Measurements from ENCODE around the gene CALR. TPM values are rescaled to one million over a fixed set of nuclear protein-coding genes. Genes with fewer than 3 reads are reported as not detected.
A peak's percentile ranks its signal among the peaks of the same experiment; 100 is the strongest.

CALR gene
- total and polyA plus RNA-seq, 7 donors: 70.3 to 717 (median 187) TPM

GRCh38 chr19:12922959-12923358 lies 15.4 kb upstream of the CALR start:
- intact Hi-C loops (cut with DNase I): no loop called here
- 97% methylated on average over 4 of the region's 4 CpGs for WGBS, 2 donors
- no peak overlapping the region for H3K4me3 ChIP-seq

GRCh38 chr19:12924621-12925310 lies 13.6 kb upstream of the CALR start:
- H3K36me3 ChIP-seq: peaks cover 30 to 76% (median 61%) of the 10 kb centered on the region in 4 donors
- no peaks in the 10 kb centered on the region for H3K4me1 ChIP-seq
- H3K27ac ChIP-seq: no peak overlapping the region
- H3K4me3 ChIP-seq: no peak overlapping the region
- H3K27me3 ChIP-seq: no peaks in the 10 kb centered on the region
- 95 to 98% methylated on average over 29 of the region's 29 CpGs for WGBS, 2 donors
- TF ChIP-seq CTCF (IDR thresholded peaks at IDR 0.05) (no peak), POLR2AphosphoS5 (IDR thresholded peaks at IDR 0.05) (no peak), POLR2A (IDR thresholded peaks at IDR 0.05) (no peak), EP300 (IDR thresholded peaks at IDR 0.05) (no peak)
- DNase-seq: no peak
- no peaks in the 10 kb centered on the region for H3K9me3 ChIP-seq
- intact Hi-C loops (cut with DNase I): no loop called here

More at GRCh38 chr19:12922959-12923358, 15.4 kb upstream of the CALR start:
- H3K9me3 ChIP-seq: no peaks in the 10 kb centered on the region
- DNase-seq: no peak
- TF ChIP-seq EP300 (IDR thresholded peaks at IDR 0.05) (no peak), POLR2AphosphoS5 (IDR thresholded peaks at IDR 0.05) (no peak)
- peaks cover 0 to 4% (median 3%) of the 10 kb centered on the region in 4 donors for H3K4me1 ChIP-seq
- no peaks in the 10 kb centered on the region for H3K27me3 ChIP-seq
- H3K27ac ChIP-seq: no peak overlapping the region
- H3K36me3 ChIP-seq: peaks cover 22 to 58% (median 49%) of the 10 kb centered on the region in 4 donors

DNA sequence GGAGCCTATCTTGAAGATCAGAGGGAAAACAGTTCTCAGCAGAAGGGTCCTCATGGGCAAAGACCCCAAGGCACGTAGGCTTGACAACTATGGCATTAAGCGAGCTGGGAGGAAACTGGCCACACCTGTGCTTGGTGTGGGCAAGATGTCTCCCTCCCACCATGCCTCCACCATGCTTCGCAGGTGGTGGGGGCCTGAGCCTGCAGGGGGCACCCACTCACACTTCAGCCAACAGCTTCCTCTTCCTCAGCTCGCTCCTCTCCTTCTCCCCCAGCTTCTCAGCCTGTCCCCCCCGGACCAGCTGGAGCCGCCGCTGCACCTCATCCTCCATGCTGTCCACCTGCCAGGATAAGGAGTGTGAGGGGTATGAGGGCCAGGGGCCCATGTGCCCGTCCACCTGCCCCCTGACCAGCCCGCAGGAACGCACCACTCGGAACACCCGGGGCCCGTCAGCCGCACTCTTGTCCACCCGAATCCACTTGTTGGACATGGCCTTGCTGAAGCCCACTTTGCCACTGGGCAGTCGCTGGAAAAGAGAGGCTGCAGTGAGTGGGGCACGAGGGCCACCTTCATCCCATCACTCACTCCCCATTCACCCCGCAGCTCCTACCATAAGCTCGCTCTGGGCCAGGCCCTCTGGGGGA lies 8.3 kb upstream of the CALR start:
- no peak for DNase-seq
- Histone ChIP-seq H3K9me3 (no peaks in the 10 kb centered on the region), H3K4me3 (no peak overlapping the region), H3K4me1 (peaks cover 0 to 22% (median 14%) of the 10 kb centered on the region in 4 donors), H3K27ac (no peak overlapping the region), H3K27me3 (no peaks in the 10 kb centered on the region), H3K36me3 (peaks cover 20 to 58% (median 38%) of the 10 kb centered on the region in 4 donors)
- intact Hi-C loops (cut with DNase I): loop anchor here (5.0 kb wide), 1 partner anchor 38 kb away; the partner anchor contains the start of gene GCDH
- whole genome bisulfite sequencing, 2 donors: 93 to 94% methylated on average over 19 of the region's 19 CpGs
- no peak for TF ChIP-seq POLR2A (IDR thresholded peaks at IDR 0.05)
- no peak for TF ChIP-seq EP300 (IDR thresholded peaks at IDR 0.05)
- TF ChIP-seq POLR2AphosphoS5 (IDR thresholded peaks at IDR 0.05): no peak
- no peak for TF ChIP-seq CTCF (IDR thresholded peaks at IDR 0.05)

DNA sequence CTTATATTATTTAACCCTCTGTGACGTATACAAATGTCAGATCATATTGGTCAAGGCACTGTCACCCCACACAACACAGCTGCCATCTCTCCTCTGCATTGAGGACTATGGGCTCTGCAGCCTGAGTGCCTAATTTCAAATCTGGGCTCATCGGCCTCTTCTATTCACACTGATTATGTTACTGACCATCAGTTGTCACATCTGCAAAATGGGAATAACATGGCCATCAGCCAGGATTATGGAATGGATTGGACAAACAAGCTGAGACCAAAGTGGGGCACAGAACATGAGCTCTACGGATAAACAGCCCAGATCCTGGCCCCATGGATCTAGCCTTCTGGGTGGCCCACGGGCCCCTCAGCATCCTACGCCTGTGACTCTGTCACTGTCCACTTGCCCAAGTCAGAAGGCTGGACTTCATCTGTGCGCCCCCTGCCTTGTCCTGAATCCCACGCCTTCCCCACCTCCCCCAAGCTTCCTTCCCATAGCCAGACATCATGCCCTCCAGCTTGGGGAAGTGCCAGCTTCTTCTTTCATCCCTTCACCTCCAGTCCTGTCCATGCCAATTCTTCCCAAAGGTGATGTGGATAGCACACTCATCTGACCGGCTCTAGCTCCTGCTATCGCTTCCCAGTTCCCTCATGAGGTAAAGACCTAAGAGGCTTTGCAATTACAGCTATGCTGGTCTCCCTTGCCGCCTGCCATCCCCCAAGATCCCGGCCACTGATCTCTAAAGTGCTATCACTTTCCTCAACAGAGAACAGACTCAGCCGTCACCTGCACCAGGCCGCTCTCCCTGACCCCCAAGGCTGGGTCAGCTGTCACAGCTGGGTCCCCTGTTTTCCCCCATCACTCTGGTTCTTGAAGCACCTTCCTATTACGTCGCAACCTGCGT lies 5.8 kb upstream of the CALR start:
- H3K27me3 ChIP-seq: no peaks in the 10 kb centered on the region
- no peaks in the 10 kb centered on the region for H3K9me3 ChIP-seq
- H3K27ac ChIP-seq: peak overlapping the region; percentile 84 to 89 (median 86)
- H3K4me1 ChIP-seq: peaks cover 0 to 27% (median 19%) of the 10 kb centered on the region in 4 donors
- peak overlapping the region; percentile 95 to 97 (median 96) for H3K4me3 ChIP-seq
- no peak for TF ChIP-seq CTCF (IDR thresholded peaks at IDR 0.05)
- TF ChIP-seq POLR2A (IDR thresholded peaks at IDR 0.05): no peak
- intact Hi-C loops (cut with DNase I): loop anchor here (5.0 kb wide), 1 partner anchor 40 kb away; the partner anchor contains the start of gene GCDH
- DNase-seq: no peak
- WGBS, 2 donors: 31% methylated on average over 16 of the region's 16 CpGs
- H3K36me3 ChIP-seq: peaks cover 11 to 33% (median 19%) of the 10 kb centered on the region in 4 donors
